Activated CD8-positive, alpha-beta T cell treated with anti-CD3 and anti-CD28 coated beads for 36 hours (primary cell): ENCODE measurements around the gene ATIC. TPM values are rescaled to one million over a fixed set of nuclear protein-coding genes. Genes with fewer than 3 reads are reported as not detected.

Source experiments
- ATAC-seq: fragments of 200-7000 bp; cut with Tn5 transposase; one replicate; pipeline ENCODE4 v1.10.0; 2021; ENCODE audit warnings: mild to moderate bottlenecking, moderate library complexity
- CTCF ChIA-PET: fragments of 350-600 bp; sonication (Branson Sonifier 250); formaldehyde crosslinking; loops from one replicate; lab custom pipeline; 2021; ENCODE audit warnings: antibody characterized with exemption; lab: Charles Lee
- POLR2A ChIA-PET: fragments of 350-600 bp; sonication (Branson Sonifier 250); formaldehyde crosslinking; loops from one replicate; lab custom pipeline; 2021; ENCODE audit warnings: antibody characterized with exemption; lab: Charles Lee
- DNase-seq: peaks from one replicate; pipeline ENCODE4 v3.0.0-alpha.2; 2020
- H3K27ac Mint-ChIP-seq: one replicate; pipeline ENCODE4 v1.8.0; 2021; ENCODE audit warnings: mild to moderate bottlenecking, mixed read lengths
- H3K27me3 Mint-ChIP-seq: one replicate; pipeline ENCODE4 v1.8.0; 2021; ENCODE audit warnings: mixed read lengths
- H3K36me3 Mint-ChIP-seq: one replicate; pipeline ENCODE4 v1.8.0; 2021; ENCODE audit warnings: low read depth, mixed read lengths
- H3K4me1 Mint-ChIP-seq: one replicate; pipeline ENCODE4 v1.8.0; 2021; ENCODE audit warnings: low read depth, mixed read lengths
- H3K4me3 Mint-ChIP-seq: one replicate; pipeline ENCODE4 v1.8.0; 2021; ENCODE audit warnings: mild to moderate bottlenecking, moderate library complexity, mixed read lengths
- H3K9me3 Mint-ChIP-seq: one replicate; pipeline ENCODE4 v1.8.0; 2021; ENCODE audit warnings: mixed read lengths
- intact Hi-C: fragments of 100-400 bp; cut with micrococcal nuclease; formaldehyde crosslinking; loops from one replicate; pipeline ENCODE4 v1.10.0; 2022
- total RNA-seq, 2 experiments: library from RNA; stranded (reverse); gene quantifications; one replicate each; pipeline ENCODE4 v1.2.3, GENCODE V29; 2021
- TF ChIP-seq, protein P1 (sequence below): fragments of 200-600 bp; IDR thresholded peaks from one replicate; pipeline ENCODE4 v1.8.0; 2022; ENCODE audit warnings: antibody characterized with exemption, mild to moderate bottlenecking

The ATIC gene
- total RNA-seq, 2 experiments from 2014 or later, result 309 to 319 TPM

DNA sequence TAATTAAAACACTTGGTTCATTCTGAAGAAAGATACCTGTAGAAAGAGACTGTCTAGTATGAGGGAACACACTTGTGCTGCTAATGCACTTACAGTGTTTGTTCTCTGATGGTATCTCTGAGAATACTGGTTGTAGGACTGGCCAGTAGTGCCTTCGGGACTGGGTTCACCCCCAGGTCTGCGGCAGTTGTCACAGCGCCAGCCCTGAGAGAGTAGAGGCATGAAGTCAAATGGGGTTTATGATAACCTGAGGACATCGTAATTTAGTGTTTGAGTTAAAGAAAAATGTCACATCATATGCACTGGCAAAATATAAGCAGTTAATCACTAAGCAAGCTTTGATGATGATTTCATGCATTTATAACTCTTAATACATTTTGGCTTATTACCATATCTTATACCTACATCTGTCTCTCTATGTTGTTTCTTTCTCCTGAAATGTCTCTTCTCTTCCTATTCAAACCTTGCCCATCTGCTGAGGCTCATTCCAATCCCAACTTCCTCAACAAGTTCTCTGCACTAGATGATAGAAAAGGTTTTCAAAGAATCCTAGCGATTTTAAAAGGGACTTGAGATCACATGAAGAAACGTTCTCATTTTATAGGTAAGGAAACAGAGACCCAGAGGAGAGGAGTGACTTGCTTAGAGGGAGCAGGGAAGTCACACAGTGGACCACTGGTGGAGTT is 50.2 kb downstream of the ATIC start:
- intact Hi-C loops, result no loop called here
- Mint-ChIP-seq H3K36me3 (peaks cover 44% of the 10 kb centered on the region), H3K4me1 (no peaks in the 10 kb centered on the region), H3K4me3 (no peak overlapping the region), H3K27me3 (no peaks in the 10 kb centered on the region), H3K27ac (no peak overlapping the region), H3K9me3 (no peaks in the 10 kb centered on the region)
- no peak for ATAC-seq
- TF ChIP-seq, protein P1, sequence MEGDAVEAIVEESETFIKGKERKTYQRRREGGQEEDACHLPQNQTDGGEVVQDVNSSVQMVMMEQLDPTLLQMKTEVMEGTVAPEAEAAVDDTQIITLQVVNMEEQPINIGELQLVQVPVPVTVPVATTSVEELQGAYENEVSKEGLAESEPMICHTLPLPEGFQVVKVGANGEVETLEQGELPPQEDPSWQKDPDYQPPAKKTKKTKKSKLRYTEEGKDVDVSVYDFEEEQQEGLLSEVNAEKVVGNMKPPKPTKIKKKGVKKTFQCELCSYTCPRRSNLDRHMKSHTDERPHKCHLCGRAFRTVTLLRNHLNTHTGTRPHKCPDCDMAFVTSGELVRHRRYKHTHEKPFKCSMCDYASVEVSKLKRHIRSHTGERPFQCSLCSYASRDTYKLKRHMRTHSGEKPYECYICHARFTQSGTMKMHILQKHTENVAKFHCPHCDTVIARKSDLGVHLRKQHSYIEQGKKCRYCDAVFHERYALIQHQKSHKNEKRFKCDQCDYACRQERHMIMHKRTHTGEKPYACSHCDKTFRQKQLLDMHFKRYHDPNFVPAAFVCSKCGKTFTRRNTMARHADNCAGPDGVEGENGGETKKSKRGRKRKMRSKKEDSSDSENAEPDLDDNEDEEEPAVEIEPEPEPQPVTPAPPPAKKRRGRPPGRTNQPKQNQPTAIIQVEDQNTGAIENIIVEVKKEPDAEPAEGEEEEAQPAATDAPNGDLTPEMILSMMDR, result no peak
- no peak for DNase-seq
- POLR2A ChIA-PET, result no interaction called here
- CTCF ChIA-PET, result no interaction called here

- no peak for ATAC-seq
- ChIA-PET POLR2A (no interaction called here), CTCF (no interaction called here)
- no peak for DNase-seq
- Mint-ChIP-seq H3K9me3 (no peaks in the 10 kb centered on the region), H3K27me3 (no peaks in the 10 kb centered on the region), H3K36me3 (peaks cover 47% of the 10 kb centered on the region), H3K4me3 (no peak overlapping the region), H3K27ac (no peak overlapping the region), H3K4me1 (no peaks in the 10 kb centered on the region)
- TF ChIP-seq, protein P1, result no peak
- intact Hi-C loops, result no loop called here
Observed at GRCh38 chr2:215362562-215362904, 50.7 kb downstream of the ATIC start.

DNA sequence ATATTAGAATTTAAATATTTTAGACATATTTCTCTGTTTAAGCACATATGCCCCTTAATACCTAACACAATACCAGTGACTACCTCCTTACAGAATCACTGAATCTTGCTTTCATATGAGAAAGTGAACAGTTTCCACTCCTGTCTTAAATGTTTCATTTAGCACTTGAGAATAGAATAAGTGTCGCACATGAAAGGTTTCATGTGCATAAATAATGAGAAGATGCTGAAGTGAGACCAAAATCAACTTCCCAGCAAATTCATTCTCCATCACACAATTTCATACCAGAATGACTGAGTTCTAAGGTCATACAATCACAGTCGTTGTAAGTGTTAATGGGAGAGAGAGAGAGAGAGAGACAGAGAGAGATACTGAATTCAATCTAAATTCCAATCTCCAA is 51.2 kb downstream of the ATIC start:
- CTCF ChIA-PET, result no interaction called here

DNA sequence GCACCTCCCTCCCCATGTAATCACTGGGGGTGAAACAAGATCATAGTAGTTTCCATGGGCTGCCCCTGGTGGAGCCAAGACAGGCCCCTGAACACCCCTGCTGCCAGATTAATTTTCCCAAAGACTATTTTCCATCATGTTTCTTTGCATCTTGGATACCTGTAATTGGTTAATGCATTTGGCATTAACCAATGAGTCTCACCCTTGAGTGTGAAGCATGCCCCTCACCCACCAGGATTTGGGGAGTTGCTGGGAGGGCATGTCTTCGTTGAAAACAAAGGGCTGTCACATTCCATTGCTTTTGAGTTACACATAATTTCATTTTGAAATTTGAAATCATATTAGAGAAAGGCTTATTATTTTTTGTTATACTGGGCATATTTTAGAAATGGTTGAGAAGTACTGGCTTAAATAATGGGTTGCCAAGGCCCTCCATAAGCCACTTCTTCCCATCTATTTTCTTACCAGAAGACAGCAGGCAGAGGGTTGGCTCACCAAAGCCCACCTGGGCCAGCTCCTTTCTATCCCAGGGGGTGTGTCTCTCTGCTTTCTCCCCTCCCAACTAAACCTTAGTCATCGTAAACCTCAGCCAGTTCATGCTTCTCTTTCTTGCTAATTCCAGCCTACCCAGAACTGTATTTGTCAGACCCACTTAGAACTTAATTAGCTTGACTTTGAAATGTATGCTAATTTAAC is 51.8 kb downstream of the ATIC start:
- DNase-seq (no peak), ATAC-seq (no peak)
- H3K4me1 Mint-ChIP-seq, result no peaks in the 10 kb centered on the region
- ChIA-PET POLR2A (no interaction called here), CTCF (no interaction called here)
- H3K27me3 Mint-ChIP-seq, result no peaks in the 10 kb centered on the region
- peaks cover 49% of the 10 kb centered on the region for H3K36me3 Mint-ChIP-seq
- TF ChIP-seq, protein P1, result no peak
- intact Hi-C loops, result no loop called here
- no peak overlapping the region for H3K4me3 Mint-ChIP-seq
- H3K9me3 Mint-ChIP-seq, result no peaks in the 10 kb centered on the region
- no peak overlapping the region for H3K27ac Mint-ChIP-seq

More for the DNA sequence above, 51.2 kb downstream of the ATIC start:
- POLR2A ChIA-PET, result no interaction called here
- H3K4me3 Mint-ChIP-seq, result no peak overlapping the region
- DNase-seq (no peak), ATAC-seq (no peak)
- TF ChIP-seq, protein P1, result no peak
- no peak overlapping the region for H3K27ac Mint-ChIP-seq
- H3K27me3 Mint-ChIP-seq, result no peaks in the 10 kb centered on the region
- peaks cover 51% of the 10 kb centered on the region for H3K36me3 Mint-ChIP-seq
- H3K4me1 Mint-ChIP-seq, result no peaks in the 10 kb centered on the region
- intact Hi-C loops, result no loop called here
- no peaks in the 10 kb centered on the region for H3K9me3 Mint-ChIP-seq
